Fibroblast of skin of back (primary cell): Measurements from ENCODE around the gene CCNA1.

ENCODE experiments used
- DNase-seq: peaks from one replicate; pipeline ENCODE4 v3.0.0-alpha.2; 2013

CCNA1 gene

GRCh38 chr13:36454121-36454520 is 21.8 kb downstream of the CCNA1 start:
- no peak for DNase-seq

DNA sequence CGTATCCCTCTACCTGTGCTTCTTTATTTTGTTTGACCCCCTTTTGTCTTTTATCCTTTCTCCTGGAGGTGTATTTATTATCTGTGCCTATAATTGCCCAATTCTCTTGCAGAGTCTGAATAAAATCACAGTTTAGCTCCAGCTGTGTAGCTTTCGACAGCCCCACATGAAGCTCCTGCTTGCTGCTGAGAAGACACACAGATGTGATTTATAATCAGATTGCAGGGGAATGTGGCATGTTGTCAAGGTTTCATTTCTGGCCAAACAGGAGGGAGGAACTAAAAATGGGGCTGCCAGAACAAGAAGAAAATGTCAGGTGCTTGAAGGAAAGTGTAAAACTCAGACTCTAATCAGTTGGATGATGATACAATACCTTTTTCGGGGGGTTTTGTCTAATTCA is 22.7 kb downstream of the CCNA1 start:
- DNase-seq = no peak

- DNase-seq = no peak
Observed at GRCh38 chr13:36456577-36456976, 24.3 kb downstream of the CCNA1 start.

DNA sequence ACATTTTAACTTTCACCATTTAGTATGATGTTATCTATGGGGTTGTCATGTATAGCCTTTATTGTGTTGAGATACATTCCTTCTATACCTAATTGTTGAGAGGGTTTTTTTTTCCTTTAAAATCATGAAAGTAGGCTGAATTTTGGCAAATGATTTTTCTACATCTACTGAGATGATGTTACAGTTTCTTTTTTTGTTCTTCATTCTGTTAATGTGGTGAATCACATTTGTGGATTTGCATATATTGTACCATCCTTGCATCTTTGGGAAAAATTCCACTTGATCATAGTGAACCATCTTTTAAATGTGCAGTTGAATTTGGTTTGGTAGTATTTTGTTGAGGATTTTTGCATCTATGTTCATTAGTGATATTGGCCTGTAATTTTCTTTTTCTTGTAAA is 29.2 kb downstream of the CCNA1 start:
- no peak for DNase-seq

GRCh38 chr13:36475468-36475867 is 43.2 kb downstream of the CCNA1 start:
- DNase-seq = no peak

GRCh38 chr13:36476661-36477060 is 44.4 kb downstream of the CCNA1 start:
- DNase-seq = no peak

DNA sequence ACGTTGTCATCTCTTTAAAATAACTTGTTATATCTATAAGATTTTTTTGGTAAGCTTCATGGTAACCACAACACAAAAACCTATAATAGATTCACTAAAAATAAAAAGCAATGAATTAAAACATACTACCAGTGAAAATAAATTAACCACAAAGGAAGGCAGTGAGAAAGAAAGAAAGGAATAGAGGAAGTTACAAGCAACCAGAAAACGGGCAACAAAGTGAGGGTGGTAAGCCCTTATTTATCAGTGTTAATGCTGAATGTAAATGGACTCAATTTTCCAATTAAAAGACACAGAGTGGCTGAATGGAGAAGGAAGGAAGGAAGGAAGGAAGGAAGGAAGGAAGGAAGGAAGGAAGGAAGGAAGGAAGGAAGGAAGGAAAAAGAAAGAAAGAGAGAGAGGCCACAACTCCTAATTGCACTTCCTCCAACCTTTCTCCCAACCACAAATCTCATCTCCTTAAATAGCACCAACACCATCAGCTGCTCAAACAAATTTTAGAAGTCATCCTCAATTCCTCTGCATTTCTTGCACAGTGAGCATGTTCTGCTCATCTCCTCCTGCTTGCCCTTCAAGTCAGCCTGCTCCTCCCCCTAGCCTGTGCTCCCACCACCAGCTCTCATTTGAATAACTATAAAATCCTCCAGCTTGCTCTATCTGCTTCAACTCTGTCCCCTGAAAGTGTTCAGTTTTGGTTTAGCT is 48.6 kb downstream of the CCNA1 start:
- no peak for DNase-seq

GRCh38 chr13:36490055-36490454 is 57.8 kb downstream of the CCNA1 start:
- no peak for DNase-seq
